Measurements from ENCODE around the gene GSDME.

GSDME gene

DNA sequence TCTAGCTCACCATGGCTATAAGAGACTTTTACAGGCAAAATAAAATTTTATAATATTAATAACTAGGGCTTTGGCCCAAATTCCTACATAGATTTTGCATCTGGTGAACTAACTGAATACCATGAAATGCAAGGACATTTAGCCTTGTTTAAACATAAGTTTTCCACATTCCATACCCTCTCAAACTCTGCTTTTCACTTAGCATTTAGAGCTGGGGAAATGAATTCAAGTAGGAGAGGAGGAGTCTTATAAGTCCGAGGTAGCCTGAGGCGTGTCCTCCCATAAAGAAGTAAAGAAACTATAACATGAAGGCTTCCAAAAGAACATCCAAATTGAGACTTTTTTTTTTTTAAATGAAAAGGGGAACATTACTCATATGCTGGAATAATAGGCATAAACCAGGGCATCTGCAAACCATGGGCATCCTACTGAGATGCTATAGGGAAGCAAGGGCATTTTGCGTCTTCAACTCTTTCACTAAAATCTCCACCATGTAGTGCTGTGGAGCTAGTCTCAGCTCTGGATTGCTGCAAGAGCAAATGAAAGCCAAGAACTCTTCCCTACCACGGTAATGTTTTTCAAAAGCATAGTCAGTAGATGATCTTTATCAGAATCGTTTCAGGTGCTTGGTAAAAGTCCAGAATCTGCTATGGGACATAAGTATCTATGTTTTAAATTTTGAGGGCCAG lies 104.9 kb downstream of the GSDME start:
- WGBS (ENCODE audit: extremely low coverage, insufficient coverage, insufficient read length), result no CpG with 5 or more reads among the region's 5 CpGs
- Histone ChIP-seq H3K14ac (ENCODE audit: low read length) (no peak overlapping the region), H2BK12ac (ENCODE audit: low read length) (no peak overlapping the region), H4K12ac (ENCODE audit: low read depth, low read length) (no peak overlapping the region), H2BK5ac (ENCODE audit: low read depth, low read length, poor library complexity) (no peak overlapping the region), H3K4me1 (ENCODE audit: control insufficient read depth in 1 of 2, insufficient read depth in 2 of 2, low read length in 2 of 2) (no peaks in the 10 kb centered on the region), H2AFZ (ENCODE audit: insufficient read depth, low read length, poor library complexity) (no peak overlapping the region), H3K9ac (ENCODE audit: low read length) (no peak overlapping the region), H3K23ac (ENCODE audit: low read length) (no peak overlapping the region), H3K36me3 (ENCODE audit: control insufficient read depth in 1 of 2, insufficient read depth in 2 of 2, low read length in 2 of 2) (no peaks in the 10 kb centered on the region), H3K79me1 (ENCODE audit: low read length) (no peaks in the 10 kb centered on the region), H2AK5ac (ENCODE audit: low read length) (no peak overlapping the region), H3K27me3 (ENCODE audit: insufficient read depth, low read length) (no peaks in the 10 kb centered on the region), H2BK120ac (ENCODE audit: insufficient read depth, low read length, poor library complexity) (no peak overlapping the region), H3K79me2 (ENCODE audit: control insufficient read depth, insufficient read depth, low read length, poor library complexity) (no peaks in the 10 kb centered on the region), H3K9me3 (ENCODE audit: insufficient read depth, low read depth, low read length) (no peaks in the 10 kb centered on the region), H3K18ac (ENCODE audit: low read length) (no peak overlapping the region), H4K8ac (ENCODE audit: low read depth, low read length) (no peak overlapping the region), H3K27ac (ENCODE audit: low read depth, low read length) (no peak overlapping the region), H4K91ac (ENCODE audit: low read depth, low read length) (no peak overlapping the region), H3K4me3 (ENCODE audit: low read depth, low read length) (no peak overlapping the region), H3K4ac (ENCODE audit: low read depth, low read length) (no peak overlapping the region), H3K4me2 (ENCODE audit: low read length) (no peak overlapping the region)
- no peak for DNase-seq

Measured in trophoblast cell (in vitro differentiated cells and primary cell).